Measurements from ENCODE around the gene NRF1.
"Not testable (repeated sequence)": the region's sequence is repeated elsewhere in the genome, so short reads cannot be mapped to it uniquely, and the experiment has no call there.

The NRF1 gene

DNA sequence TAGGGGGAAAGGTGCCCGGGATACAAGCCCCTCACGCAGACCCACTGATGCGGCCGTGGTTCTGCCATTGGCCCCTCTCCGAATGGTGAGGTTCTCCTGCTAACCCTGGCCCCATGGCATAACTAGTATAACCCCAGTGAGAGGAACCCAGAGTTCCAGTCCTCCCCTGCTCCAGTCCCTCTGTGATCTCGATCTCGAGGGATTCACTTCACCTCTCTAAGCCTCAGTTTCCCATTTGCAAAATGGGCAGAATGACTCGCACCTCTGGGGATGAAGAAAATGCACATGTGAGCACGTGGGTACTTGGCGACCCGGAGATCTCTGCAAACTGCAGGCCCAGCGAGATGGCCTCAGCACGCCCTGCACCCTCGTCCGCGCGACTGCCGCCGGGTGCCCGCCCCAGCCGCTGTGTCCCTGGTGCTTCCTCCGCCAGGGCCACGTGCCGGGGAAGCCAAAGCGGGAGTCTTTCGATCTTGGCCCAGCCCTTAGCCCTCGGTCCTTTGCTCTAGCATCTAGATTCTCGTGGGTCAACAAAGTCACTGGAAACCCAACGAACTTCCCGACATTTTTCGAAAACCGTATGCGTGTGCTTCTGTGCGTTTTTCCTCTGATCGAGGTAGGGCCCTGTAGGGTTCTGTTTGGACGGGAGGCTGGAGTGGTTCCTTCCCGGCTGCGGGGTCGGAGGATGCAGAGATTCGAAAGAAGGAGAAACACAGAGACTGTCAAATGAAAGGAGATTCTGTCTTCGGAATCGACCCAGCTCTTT is 171.5 kb downstream of the NRF1 start:
- no peak for DNase-seq

DNA sequence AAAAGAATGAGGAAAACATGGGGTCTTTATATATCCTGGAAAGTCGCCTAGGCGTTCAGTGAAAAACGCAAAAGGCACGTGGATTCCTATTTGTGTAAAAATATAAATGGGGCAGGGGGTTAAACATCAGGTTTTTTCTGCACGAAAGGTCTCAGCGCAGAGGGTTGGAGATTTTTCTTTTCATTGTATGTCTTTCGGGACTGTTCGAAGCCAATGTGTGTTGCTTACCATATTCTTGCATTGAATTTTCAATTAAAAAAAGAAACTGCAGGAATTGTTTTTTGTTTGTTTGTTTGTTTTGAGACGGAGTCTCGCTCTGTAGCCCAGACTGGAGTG is 172.0 kb downstream of the NRF1 start:
- DNase-seq, result no peak

DNA sequence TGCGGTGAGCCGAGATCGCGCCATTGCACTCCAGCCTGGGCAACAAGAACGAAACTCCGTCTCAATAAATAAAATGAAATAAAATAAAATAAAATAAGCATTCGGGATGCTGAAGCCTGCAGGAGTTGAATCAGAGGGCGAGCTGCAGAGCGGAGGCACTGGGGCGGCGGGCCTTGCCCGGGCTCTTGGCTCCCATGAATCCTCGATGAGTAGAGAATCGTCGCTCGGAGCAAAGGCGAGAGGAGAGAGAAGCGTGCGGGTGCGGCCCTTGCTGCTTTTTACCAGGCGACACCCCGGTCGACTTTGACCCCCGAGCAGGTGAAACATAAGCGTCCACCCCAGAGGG is 172.9 kb downstream of the NRF1 start:
- no peak for DNase-seq

DNA sequence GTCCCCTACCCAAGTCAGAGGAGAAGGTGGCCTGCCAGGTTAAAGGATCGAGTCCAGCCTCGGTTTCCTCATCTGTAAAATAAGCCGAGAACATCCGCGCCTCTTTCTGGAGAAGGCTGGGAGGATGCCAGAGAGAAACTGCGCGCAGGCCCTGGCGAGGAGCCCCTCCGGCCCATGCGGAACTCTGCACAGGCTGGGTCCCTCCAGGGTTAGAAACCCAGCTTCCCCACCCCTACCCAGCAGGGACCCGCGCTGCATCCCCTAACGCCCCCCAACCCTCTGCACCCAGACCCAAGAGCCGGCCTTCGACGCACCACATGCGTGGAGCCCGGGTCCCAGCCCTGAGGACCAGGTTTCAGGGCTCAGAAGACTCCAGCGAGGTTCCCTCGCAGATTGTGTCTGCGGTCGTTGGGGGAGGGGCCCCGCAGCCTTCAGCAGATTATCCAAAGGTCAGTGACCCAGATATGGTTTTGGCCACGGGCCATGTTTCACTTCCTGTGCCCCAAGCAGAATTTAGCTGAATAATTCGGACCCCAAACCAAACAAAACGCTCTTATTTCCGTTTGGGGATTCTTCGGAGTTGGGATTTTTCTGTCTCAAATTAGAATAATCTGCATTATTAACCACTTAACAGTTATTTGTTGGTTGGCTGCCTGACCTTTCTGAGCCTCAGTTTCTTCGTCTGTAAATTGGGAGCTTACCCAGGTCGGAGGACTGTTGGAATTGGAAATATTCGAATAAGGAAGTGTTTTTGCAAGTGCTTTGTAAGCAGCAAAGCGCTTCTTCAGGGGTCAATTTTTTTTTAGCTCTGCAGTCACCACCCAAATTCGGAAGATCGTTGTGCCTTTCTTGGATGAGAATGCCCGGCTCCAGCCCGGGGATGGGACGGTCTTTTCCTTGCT is 173.5 kb downstream of the NRF1 start:
- DNase-seq, result no peak

- no peak for DNase-seq
These were observed 174.4 kb downstream of the NRF1 start for GRCh38 chr7:129785685-129786514.

DNA sequence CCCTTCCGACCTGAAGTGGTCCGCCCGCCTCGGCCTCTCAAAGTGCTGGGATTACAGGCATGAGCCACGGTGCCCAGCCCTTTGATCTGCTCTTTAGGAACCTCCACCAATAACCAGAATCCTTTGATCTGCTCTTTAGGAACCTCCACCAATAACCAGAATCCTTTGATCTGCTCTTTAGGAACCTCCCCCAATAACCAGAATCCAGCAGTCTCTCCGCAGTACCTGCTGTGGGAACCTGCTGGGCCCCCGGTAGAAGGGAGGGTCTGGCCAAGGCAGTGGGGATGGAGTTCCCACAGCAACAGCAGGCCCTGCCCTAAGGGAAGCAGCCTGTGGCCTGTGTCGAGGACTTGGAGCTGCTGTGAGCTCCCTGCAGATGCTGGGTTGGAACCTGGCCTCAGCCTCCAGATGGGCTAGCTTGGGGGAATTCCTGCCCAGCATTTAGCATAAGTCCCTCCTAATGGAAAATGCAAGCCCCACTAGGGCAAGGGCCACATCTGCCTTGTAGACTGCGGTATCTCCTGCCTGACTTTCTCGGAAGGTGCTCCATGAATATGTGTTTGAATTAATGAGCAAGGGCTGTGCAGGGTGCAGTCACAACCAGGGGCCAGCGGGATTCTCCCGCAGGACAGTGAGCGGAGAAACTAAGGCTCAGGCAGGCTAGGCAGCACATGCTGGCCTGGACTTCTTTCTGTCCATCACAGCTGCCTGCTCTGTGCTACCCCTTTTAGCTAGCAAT is 175.5 kb downstream of the NRF1 start:
- DNase-seq, result no peak

DNA sequence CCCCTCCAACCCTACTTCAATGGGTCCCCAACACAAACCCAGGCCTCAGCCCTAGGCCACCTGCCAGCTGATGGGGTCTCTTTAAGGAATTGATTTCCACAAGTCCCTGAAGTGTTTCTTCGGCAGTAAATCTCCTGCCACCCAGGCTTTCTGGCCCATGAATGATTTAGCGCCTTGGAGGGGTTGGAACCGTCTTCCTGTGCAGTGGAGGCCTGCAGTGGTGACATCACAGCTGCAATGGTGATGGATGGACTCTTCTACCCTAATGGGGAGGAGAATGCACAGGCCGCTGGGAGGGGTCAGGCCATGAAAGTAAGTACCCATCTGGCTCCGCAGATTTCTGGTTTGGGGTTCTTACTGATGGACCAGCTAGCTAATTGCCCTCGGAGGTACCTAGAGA is 177.5 kb downstream of the NRF1 start:
- DNase-seq, result no peak

DNA sequence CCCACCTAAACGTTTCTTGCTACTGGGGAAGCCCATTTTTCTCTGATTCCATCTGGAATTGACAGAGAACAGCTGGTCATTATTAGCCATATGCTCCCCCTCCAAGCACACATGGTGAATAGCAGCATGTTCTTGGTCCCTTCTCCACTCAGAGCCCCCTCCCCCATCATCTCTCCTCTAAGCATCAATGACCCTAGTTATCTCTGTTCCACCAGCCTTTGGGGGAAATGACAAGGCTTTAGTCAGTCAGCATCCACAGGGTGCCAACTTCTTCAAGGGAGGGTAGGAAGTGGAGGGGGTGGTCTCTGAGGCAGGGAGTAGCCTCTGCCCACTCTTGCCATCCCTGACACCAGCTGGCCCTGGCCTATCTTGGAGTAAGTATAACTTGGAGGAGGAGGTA is 178.1 kb downstream of the NRF1 start:
- DNase-seq, result no peak

DNA sequence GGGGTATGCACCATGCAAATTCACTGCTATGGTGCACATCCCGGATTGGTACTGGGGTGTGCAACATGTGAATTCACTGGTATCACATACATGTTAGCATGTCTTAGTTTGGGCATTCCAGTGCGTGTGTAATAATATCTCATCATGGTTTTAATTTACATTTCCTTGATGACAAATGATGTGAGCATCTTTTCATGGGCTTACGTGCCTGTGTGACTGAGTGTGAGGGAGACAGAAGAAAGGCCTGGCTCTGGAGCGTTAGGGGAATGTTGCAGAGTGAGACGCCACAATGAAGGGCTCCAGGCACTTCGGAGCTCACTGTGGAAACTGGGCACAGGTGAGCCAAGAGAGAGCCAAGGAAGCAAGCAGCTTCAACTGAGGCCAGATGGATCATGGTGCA is 178.6 kb downstream of the NRF1 start:
- DNase-seq, result no peak

DNA sequence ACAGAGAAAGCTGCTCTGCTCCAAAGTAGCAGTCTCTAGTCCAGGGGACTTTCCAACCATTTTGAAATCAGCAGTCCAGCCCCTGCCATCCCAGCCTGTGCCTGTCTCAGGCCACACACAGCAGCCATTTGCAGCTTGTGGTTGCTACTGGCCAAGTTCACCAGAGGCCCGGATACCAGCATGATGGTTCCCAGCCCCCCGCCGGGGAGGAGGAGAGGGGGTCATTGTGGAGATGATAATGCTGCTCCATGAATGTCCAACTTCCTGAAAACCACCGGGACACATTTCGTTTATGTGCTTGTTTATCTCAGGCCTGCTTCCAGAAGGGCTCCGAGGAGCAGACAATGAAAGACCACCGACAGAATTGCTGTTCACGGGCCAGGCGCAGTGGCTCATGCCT is 181.2 kb downstream of the NRF1 start:
- DNase-seq, result no peak

- DNase-seq, result no peak
These were observed 182.2 kb downstream of the NRF1 start for GRCh38 chr7:129793506-129794310.

- DNase-seq, result not testable (repeated sequence)
These were observed 182.9 kb downstream of the NRF1 start for GRCh38 chr7:129794461-129794860.

- no peak for DNase-seq
These were observed 184.8 kb downstream of the NRF1 start for GRCh38 chr7:129796186-129796775.

GRCh38 chr7:129797214-129797789 is 185.8 kb downstream of the NRF1 start:
- DNase-seq, result no peak

GRCh38 chr7:129798616-129799349 is 187.3 kb downstream of the NRF1 start:
- no peak for DNase-seq

GRCh38 chr7:129799350-129799955 is 187.9 kb downstream of the NRF1 start:
- no peak for DNase-seq

- DNase-seq, result no peak
These were observed 189.4 kb downstream of the NRF1 start for GRCh38 chr7:129800901-129801300.

GRCh38 chr7:129801882-129802281 is 190.4 kb downstream of the NRF1 start:
- no peak for DNase-seq

GRCh38 chr7:129803546-129804081 is 192.1 kb downstream of the NRF1 start:
- DNase-seq, result no peak
